Amniotic epithelial cell (primary cell): ENCODE results near the gene BRF1.

Source experiments
- DNase-seq: peaks from one replicate; pipeline ENCODE4 v3.0.0-alpha.2; 2010; ENCODE audit warnings: low read depth

The BRF1 gene

DNA sequence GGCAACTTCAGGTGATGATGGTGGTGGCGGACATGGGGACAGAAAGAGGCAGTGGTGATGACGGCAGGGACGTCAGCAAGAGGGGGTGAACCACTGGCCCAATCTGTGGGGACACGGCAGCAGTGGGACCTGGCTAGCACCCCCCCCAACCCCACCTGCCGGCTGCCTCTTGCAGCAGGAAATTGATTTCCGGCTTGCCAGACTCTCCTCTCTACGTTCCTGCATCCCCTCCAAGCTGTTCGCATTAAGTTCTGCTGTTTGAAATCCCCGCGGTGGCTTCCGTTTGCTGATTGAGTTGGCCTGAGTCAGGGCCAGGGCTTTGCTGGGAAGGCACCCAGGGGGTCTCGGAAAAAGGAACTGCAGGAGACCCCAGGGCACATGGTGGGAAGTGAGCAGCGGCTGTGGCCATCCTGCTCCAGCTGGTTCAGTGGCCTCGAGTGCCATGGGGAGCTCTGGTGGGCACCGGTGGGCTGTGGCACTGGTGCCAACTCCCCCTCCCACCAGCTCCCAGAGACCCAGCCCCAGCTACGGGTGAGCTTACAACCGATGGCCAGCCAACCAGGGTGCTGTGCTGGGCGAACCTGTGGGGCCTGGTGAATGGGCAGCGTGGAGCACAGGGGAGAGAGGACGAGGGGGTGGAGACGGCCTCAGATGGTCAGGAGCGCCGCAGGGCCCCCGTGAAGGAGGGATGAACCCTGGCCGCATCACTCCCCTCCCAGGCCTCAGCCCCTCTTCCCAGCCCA lies 105.1 kb downstream of the BRF1 start:
- no peak for DNase-seq

DNA sequence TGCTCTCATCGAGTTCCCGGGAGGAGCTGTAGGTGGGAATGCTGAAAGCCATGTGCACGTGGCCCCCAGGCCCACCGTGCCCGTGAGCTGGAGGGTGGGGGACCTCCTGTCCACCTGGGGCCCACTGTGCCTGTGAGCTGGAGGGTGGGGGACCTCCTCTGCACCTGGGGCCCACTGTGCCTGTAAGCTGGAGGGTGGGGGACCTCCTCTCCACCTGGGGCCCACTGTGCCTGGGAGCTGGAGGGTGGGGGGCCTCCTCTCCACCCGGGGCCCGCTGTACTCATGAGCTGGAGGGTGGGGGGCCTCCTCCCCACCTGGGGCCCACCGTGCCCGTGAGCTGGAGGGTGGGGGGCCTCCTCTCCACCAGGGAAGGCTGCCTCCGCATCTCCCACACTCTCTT lies 105.8 kb downstream of the BRF1 start:
- no peak for DNase-seq

- DNase-seq = peak; percentile 19
These were observed 106.7 kb downstream of the BRF1 start for GRCh38 chr14:105193916-105194782.

GRCh38 chr14:105192866-105193731 lies 107.7 kb downstream of the BRF1 start:
- no peak for DNase-seq

DNA sequence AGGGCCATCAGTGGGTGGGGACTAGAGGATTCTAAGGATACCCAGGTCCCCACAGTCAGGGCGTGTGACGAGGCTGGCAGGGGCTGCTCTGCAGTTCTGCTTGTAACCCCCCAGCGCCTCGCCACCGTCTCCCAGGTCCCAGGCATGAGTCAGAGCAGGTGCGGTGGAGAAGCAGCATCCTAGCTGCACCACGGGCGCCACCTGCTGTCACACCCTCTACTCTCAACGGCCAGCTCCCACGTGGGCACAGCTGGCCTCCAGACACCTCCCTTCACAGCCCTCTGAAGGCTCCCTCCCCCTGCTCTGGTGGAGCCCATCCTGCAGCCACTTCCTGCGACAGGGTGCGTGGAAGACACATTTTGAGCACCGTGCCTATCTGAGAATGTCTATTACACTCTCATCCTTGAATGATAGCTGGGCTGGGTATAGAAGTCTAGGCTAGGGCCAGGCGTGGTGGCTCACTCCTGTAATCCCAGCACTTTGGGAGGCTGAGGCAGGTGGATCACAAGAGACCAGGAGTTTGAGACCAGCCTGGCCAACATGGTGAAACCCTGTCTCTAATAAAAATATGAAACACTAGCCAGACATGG lies 112.8 kb downstream of the BRF1 start:
- no peak for DNase-seq

DNA sequence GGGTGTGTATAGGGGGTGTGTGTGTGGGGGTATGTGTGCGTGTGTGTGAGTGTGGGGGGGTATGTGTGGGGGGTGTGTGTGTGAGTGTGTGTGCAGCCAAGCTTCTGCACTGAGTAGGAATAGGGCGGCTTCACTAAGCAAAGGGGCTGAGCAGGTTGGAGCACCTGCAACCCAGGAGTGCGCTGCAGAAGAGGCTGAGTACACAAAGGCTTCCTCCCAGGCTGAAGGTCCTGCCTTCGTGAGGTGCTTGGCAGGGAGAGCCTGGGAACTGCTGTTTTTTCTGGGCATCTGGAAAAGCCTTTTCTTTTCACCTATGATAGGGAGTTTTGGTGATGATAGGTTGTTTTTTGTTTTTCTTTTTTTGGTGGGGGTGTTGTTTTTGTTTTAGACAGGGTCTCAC lies 113.7 kb downstream of the BRF1 start:
- no peak for DNase-seq

DNA sequence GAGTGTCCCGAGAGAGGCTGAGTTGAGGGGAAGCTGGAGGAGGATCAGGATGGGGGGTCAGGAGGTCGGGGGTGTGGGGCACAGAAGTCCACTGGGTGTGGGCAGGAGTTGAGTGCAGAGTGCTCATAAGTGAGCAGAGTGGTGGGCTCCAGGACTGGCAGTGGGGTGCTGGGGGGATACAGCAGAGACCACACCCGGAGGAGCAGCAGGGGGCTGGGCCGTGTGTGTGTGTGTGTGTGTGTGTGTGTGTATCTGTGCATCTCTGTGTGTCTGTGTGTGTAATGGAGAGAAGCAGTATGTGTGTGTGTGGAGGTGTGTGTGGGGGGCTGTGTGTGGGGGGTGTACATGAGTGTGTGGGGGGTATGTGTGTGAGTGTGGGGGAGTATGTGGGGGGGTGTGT lies 114.8 kb downstream of the BRF1 start:
- DNase-seq = no peak

DNA sequence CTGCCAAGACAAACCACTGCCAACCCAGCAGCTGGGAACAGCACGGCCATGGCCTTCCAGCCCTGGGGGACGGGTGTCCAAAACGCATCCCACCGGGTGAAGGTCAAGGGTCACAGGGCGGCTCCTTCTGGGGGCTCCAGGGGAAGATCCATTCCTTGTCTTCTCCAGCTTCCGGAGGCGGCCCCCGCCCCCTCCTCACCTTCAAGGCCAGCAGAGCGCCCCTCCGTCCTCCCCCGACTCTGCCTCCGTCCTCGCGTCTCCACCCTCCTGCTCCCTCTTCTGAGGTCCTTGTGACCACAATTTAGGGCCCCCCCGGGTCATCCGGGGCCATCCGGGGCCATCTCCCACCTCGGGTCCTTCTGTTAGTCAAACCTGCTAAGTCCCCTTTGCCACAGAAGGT lies 115.8 kb downstream of the BRF1 start:
- no peak for DNase-seq

DNA sequence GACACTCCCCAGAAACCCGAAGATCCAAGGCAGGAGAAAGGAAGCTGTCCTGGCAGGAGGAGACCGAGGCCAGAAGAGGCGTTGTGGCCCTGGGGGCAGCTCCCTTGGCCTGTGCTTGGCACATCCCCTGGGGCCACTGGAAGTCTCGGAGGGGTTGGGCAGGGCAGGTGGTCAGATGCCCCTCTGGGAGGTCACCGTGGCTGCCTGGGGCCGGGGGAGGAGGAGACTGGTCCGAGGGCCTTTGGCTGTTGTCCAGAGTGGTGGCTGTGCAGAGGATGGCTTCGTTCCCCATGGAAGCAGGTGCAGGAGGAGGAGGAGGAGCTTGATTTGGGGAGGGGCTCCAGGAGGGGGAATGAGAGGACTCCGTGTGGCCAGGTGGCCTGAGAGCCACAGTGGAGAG lies 116.3 kb downstream of the BRF1 start:
- no peak for DNase-seq

DNA sequence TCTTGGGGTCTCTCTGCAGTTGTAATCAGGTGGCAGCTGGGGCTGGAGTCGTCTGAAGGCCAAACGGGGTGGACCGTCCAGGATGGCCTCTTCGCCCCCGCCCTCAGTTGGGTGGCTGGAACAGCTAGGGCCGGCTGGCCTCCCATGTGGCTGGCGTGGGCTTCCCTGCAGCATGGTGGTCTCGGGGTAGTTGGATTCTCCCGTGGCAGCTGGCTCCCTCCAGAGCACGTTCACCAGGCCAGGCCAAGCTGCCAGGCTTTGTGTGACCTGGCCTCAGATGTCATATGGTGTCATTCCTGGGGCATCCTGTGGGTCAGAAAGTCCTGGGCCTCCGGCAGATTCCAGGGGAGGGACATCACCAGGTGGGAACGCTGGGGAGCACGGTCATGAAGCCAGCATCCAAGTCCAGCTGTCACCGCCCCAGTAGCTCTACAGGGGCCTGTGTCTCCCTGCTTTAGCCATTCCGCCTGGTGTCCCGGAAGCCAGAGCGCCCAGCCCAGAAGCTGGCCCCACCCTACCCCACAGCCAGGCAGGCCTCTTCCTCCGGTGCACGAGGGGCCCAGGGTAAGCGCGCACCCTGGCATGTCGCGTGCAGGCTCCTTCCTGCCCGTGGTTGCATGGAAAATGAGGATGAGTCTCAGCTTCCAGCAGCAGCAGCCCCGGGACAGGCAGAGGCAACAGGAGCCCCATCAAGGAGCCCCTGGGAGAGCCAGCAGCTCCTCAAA lies 118.3 kb downstream of the BRF1 start:
- no peak for DNase-seq

GRCh38 chr14:105181549-105182295 lies 119.1 kb downstream of the BRF1 start:
- DNase-seq = no peak

GRCh38 chr14:105180592-105181548 lies 119.9 kb downstream of the BRF1 start, which contains the start of gene NUDT14:
NUDT14 (minus strand) TSS chr14:105181312; CDS start chr14:105181209, 103 bp downstream.
- DNase-seq = peak; percentile 27

- DNase-seq = no peak
These were observed 121.6 kb downstream of the BRF1 start for GRCh38 chr14:105179191-105179590.

- no peak for DNase-seq
These were observed 122.0 kb downstream of the BRF1 start for GRCh38 chr14:105178868-105179140.

DNA sequence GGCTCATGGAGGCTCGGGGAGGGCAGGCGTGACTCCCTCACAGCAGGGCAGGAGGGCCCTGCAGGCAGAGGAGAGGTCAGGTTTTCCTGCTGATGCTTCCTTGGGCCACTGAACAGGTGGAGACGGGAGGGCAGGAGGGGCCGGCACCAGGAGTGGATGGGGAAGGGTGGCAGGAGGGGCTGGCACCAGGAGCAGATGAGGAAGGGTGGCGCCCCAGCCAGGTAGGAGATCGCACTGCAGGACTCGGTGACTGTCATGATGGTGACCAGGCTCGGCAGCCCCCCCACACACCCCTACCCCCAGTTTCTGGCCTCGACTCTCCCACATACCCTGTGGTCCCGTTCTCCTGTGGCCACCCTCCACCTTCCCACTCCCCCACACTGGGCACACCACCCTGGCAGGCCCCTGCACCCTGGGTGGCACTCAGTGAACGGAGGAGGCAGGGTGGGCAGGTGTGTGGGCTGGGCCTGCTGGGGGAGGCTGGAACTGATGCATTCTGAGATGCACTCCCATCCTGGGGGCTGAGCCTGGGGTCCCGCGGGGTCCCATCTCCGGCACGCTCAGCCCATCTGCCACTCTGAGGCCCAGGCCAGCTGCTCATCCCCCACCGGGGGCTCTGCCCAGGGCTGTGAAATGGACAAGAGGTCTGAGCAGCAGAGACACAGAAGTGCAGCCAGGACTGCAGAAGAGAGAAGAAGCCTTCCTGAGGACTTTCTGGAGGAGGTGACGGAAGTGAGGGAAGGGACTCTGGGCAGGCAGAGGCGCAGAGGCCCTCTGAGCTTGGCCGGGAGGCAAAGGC lies 122.5 kb downstream of the BRF1 start:
- DNase-seq = no peak

- no peak for DNase-seq
These were observed 123.7 kb downstream of the BRF1 start for GRCh38 chr14:105177082-105177481.

DNA sequence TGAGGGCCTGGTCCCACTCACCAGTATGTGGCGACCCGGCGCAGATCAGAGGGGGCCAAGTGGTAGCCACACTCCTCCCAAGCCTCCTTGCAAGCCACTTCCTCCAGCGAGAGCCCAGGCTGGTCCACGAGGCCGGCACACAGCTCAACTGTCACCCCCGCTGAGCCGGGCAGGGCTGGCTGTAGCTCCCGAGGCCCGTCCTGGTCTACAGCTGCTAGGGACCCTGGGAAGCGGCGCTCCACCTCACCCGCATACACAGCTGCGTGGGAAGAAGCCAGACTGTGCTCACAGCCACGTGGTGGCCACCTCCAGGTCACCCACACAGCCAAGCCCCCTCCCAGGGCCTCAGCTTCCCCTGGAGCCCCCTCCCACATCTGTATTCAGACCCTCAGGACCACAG lies 124.3 kb downstream of the BRF1 start:
- no peak for DNase-seq
